AG04449 (cell line): Measurements from ENCODE around the gene ACSL4.
"Not testable (repeated sequence)": the region's sequence is repeated elsewhere in the genome, so short reads cannot be mapped to it uniquely, and the experiment has no call there.

Experiments used
- CTCF ChIA-PET: fragments of 350-600 bp; formaldehyde crosslinking; extraction: SDS; loops from one replicate; lab custom pipeline; 2021; ENCODE audit warnings: antibody characterized with exemption; lab: Yijun Ruan, JAX
- POLR2A ChIA-PET: fragments of 400-600, 350-600 bp; formaldehyde crosslinking; extraction: SDS; loops from one replicate; lab custom pipeline; 2020; ENCODE audit warnings: antibody characterized with exemption, inconsistent platforms; lab: Yijun Ruan, JAX
- DNase-seq: peaks from one replicate; pipeline ENCODE4 v3.0.0-alpha.2; 2010; ENCODE audit warnings: low read depth, low spot score
- H3K4me3 ChIP-seq: 2 replicates; pipeline ENCODE4 v1.5.1; 2011; ENCODE audit warnings: low read depth, mild to moderate bottlenecking, control low read depth, low read length
- TF ChIP-seq, protein P1 (sequence below): IDR thresholded peaks from one replicate; pipeline ENCODE4 v1.5.1; 2011; ENCODE audit warnings: mild to moderate bottlenecking, moderate library complexity, low read length, control low read depth, inconsistent platforms; ENCODE audit not compliant: insufficient read depth; ENCODE audit errors: missing control alignments

Gene ACSL4

DNA sequence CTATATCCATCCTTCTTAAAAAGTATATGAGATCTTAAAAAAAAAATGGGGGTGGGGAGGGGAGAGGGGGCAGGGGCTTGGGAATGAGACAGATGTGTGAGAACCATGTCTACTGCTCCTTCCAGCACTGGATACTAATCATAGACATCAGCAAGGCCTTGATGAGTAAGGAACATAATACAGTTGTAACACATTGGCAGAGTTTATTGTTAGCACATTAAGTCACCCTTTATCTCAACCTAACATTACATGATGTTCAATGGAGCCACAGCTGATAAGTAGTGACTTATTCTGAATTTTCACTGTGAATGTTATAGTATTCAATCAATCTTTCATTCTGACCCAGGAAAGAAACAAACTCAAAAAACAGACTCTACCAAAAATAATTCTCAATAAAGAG is 60.8 kb downstream of the ACSL4 start:
- CTCF ChIA-PET: interaction anchor here (1.9 kb wide), 1 partner anchor 219 kb away, joined by 6 read pairs; no protein-coding TSS in a partner anchor
- TF ChIP-seq, protein P1, sequence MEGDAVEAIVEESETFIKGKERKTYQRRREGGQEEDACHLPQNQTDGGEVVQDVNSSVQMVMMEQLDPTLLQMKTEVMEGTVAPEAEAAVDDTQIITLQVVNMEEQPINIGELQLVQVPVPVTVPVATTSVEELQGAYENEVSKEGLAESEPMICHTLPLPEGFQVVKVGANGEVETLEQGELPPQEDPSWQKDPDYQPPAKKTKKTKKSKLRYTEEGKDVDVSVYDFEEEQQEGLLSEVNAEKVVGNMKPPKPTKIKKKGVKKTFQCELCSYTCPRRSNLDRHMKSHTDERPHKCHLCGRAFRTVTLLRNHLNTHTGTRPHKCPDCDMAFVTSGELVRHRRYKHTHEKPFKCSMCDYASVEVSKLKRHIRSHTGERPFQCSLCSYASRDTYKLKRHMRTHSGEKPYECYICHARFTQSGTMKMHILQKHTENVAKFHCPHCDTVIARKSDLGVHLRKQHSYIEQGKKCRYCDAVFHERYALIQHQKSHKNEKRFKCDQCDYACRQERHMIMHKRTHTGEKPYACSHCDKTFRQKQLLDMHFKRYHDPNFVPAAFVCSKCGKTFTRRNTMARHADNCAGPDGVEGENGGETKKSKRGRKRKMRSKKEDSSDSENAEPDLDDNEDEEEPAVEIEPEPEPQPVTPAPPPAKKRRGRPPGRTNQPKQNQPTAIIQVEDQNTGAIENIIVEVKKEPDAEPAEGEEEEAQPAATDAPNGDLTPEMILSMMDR: no peak
- no peak overlapping the region for H3K4me3 ChIP-seq
- POLR2A ChIA-PET: no interaction called here
- DNase-seq: no peak

DNA sequence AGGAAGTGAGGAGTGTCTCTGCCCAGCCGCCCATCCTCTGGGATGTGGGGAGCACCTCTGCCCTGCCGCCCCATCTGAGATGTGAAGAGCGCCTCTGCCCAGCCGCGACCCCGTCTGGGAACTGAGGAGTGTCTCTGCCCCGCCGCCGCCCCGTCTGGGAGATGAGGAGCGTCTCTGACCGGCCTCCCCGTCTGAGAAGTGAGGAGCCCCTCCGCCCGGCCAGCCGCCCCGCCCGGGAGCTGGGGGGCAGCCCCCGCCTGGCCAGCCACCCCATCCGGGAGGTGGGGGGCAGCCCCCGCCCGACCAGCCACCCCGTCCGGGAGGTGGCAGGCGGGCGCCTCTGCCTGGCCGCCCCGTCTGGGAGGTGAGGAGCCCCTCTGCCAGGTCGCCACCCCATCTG is 61.9 kb downstream of the ACSL4 start:
- POLR2A ChIA-PET, DNase-seq, CTCF ChIA-PET, H3K4me3 ChIP-seq: not testable (repeated sequence)

DNA sequence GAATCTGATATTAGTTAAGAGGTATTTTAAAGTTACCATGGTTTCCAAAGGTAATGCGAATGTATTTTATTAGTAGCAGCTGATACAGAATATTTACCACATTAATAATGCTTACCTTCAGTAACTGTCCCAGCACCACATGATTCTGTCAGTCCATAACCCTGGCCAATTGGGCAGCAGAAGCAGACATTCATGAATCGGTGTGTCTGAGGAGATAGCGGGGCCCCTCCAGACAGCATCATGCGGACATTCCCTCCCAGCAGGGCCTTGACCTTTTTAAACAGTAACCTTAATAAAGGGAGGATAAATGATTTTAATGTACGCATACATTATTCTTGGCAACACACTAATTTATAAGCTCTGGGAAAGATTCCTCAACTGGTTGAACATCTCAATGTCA is 65.1 kb downstream of the ACSL4 start:
- TF ChIP-seq, protein P1: no peak
- H3K4me3 ChIP-seq: no peak overlapping the region
- ChIA-PET POLR2A (no interaction called here), CTCF (interaction anchor here (1.7 kb wide), 1 partner anchor 45 kb away, joined by 6 read pairs; no protein-coding TSS in a partner anchor)
- no peak for DNase-seq

DNA sequence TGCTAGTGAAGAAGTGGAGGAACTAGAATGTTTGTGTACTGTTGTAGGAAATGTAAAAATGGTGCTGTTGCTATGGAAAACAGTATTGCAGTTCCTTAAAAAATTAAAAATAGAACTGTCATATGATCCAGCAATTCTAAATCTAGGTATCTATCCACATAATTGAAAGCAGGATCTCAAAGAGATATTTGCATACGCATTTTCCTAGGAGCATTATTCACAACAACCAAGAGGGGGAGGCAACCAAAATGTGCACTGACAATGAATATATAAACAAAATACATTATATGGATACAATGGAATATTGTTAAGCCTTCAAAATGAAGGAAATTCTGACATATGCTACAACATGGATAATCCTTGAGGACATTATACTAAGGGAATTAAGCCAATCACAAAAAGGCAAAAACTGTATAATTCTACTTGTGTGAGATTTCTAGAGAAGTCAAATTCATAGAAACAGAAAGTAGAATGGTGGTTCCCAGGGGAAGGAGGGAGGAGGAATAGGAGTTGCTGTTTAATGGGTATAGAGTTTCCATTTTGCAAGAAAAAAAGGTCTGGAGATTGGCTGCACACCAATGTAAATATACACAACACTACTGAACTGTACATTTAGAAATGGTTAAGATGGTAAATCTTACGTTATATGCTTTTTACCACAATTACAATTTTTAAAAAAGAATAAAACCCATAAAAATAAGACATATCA is 72.5 kb downstream of the ACSL4 start:
- no peak for DNase-seq
- TF ChIP-seq, protein P1: no peak
- no peak overlapping the region for H3K4me3 ChIP-seq
- POLR2A ChIA-PET: no interaction called here
- CTCF ChIA-PET: interaction anchor here (0.7 to 1.2 kb wide), 2 partner anchors 230 kb away, joined by 3 to 4 read pairs; no protein-coding TSS in a partner anchor

DNA sequence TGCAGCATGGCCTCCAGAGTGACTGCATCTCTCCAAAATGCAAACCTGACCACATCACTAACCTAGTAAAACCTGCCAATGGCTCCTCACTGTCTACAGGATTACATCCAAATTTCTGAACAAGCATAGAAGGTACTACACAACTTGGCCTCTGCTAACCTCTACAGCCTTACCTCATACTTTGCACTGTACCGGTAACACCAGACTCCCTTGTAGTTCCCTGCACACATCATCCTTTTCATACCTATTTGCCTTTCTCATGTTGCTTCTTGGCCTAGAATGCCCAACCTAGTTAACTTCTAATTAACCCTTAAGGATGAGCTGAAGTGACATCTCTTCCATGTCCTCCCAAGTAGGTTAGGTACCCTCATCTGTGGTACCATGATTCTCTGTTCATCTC is 74.7 kb downstream of the ACSL4 start:
- POLR2A ChIA-PET: no interaction called here
- no peak overlapping the region for H3K4me3 ChIP-seq
- CTCF ChIA-PET: no interaction called here
- TF ChIP-seq, protein P1: no peak
- no peak for DNase-seq

DNA sequence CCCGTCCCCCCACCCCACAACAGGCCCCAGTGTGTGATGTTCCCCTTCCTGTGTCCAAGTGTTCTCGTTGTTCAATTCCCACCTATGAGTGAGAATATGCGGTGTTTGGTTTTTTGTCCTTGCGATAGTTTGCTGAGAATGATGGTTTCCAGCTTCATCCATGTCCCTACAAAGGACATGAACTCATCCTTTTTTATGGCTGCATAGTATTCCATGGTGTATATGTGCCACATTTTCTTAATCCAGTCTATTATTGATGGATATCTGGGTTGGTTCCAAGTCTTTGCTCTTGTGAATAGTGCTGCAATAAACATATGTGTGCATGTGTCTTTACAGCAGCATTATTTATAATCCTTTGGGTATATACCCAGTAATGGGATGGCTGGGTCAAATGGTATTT is 75.7 kb downstream of the ACSL4 start:
- CTCF ChIA-PET, DNase-seq, POLR2A ChIA-PET, H3K4me3 ChIP-seq: not testable (repeated sequence)

DNA sequence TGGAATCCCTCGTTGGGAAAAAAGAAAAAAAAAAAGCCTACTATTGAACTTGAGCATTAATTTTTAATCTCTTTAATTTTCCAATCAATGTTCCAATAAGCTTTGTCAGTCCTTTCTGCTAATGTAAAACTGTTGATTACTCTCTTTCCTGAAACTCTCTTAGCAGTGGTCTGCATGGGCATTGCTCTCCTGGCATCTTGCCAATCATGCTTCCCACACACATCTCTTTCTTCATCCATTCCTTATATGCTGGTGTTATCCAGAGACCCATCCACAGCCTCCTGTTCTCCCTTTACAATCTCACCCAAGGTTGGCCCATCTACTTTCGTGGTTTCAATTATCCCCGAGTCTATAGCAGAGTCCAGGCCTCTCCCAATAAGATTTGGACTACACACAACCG is 76.3 kb downstream of the ACSL4 start:
- POLR2A ChIA-PET: no interaction called here
- CTCF ChIA-PET: no interaction called here
- DNase-seq: no peak
- H3K4me3 ChIP-seq: no peak overlapping the region
- TF ChIP-seq, protein P1: no peak
